ENCODE results near the gene OSBPL8. TPM values are rescaled to one million over a fixed set of nuclear protein-coding genes. Genes with fewer than 3 reads are reported as not detected.
"Not testable (repeated sequence)": the region's sequence is repeated elsewhere in the genome, so short reads cannot be mapped to it uniquely, and the experiment has no call there.

The OSBPL8 gene
- total and polyA plus RNA-seq, 12 donors = 3.7 to 154 (median 45.1) TPM

GRCh38 chr12:76337583-76337982 is 222.0 kb downstream of the OSBPL8 start:
- no peak overlapping the region for H3K27ac ChIP-seq
- H3K27me3 ChIP-seq = no peaks in the 10 kb centered on the region
- intact Hi-C loops (cut with DNase I) = no loop called here
- no peaks in the 10 kb centered on the region for H3K36me3 ChIP-seq (replicated peaks in 1 of 2)
- no peak for DNase-seq
- H3K9me3 ChIP-seq (replicated peaks in 1 of 3) = no peaks in the 10 kb centered on the region
- no peaks in the 10 kb centered on the region for H3K4me1 ChIP-seq (replicated peaks in 1 of 2)
- no peak for TF ChIP-seq POLR2A (IDR thresholded peaks at IDR 0.05)
- TF ChIP-seq, protein P1, sequence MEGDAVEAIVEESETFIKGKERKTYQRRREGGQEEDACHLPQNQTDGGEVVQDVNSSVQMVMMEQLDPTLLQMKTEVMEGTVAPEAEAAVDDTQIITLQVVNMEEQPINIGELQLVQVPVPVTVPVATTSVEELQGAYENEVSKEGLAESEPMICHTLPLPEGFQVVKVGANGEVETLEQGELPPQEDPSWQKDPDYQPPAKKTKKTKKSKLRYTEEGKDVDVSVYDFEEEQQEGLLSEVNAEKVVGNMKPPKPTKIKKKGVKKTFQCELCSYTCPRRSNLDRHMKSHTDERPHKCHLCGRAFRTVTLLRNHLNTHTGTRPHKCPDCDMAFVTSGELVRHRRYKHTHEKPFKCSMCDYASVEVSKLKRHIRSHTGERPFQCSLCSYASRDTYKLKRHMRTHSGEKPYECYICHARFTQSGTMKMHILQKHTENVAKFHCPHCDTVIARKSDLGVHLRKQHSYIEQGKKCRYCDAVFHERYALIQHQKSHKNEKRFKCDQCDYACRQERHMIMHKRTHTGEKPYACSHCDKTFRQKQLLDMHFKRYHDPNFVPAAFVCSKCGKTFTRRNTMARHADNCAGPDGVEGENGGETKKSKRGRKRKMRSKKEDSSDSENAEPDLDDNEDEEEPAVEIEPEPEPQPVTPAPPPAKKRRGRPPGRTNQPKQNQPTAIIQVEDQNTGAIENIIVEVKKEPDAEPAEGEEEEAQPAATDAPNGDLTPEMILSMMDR (IDR thresholded peaks at IDR 0.05) = no peak
- 58 to 70% (median 64%) methylated on average over 3 of the region's 3 CpGs for WGBS, 4 donors
- H3K4me3 ChIP-seq = no peak overlapping the region

- TF ChIP-seq, protein P1 (IDR thresholded peaks at IDR 0.05) = no peak
- no peak for TF ChIP-seq POLR2A (IDR thresholded peaks at IDR 0.05)
- no peak overlapping the region for H3K4me3 ChIP-seq
- no peaks in the 10 kb centered on the region for H3K9me3 ChIP-seq (replicated peaks in 1 of 3)
- H3K27ac ChIP-seq = no peak overlapping the region
- intact Hi-C loops (cut with DNase I) = no loop called here
- H3K27me3 ChIP-seq = no peaks in the 10 kb centered on the region
- no peaks in the 10 kb centered on the region for H3K36me3 ChIP-seq (replicated peaks in 1 of 2)
- whole genome bisulfite sequencing, 4 donors = 29 to 52% (median 48%) methylated on average over 1 of the region's 1 CpG
- H3K4me1 ChIP-seq (replicated peaks in 1 of 2) = no peaks in the 10 kb centered on the region
- no peak for DNase-seq
Observed at GRCh38 chr12:76332606-76333005, 227.0 kb downstream of the OSBPL8 start.

- H3K4me1 ChIP-seq (replicated peaks in 1 of 2) = no peaks in the 10 kb centered on the region
- no peak overlapping the region for H3K4me3 ChIP-seq
- H3K27ac ChIP-seq = no peak overlapping the region
- no peaks in the 10 kb centered on the region for H3K36me3 ChIP-seq (replicated peaks in 1 of 2)
- no peak for TF ChIP-seq POLR2A (IDR thresholded peaks at IDR 0.05)
- TF ChIP-seq, protein P1 (IDR thresholded peaks at IDR 0.05) = no peak
- WGBS, 4 donors = 92 to 96% (median 94%) methylated on average over 5 of the region's 5 CpGs
- no peaks in the 10 kb centered on the region for H3K27me3 ChIP-seq
- no peak for DNase-seq
- no peaks in the 10 kb centered on the region for H3K9me3 ChIP-seq (replicated peaks in 1 of 3)
- intact Hi-C loops (cut with DNase I) = no loop called here
Observed at GRCh38 chr12:76329606-76330005, 230.0 kb downstream of the OSBPL8 start.

GRCh38 chr12:76329159-76329558 is 230.4 kb downstream of the OSBPL8 start:
- Histone ChIP-seq H3K27ac (no peak overlapping the region), H3K4me1 (replicated peaks in 1 of 2) (no peaks in the 10 kb centered on the region), H3K36me3 (replicated peaks in 1 of 2) (no peaks in the 10 kb centered on the region), H3K4me3 (no peak overlapping the region), H3K9me3 (replicated peaks in 1 of 3) (no peaks in the 10 kb centered on the region), H3K27me3 (no peaks in the 10 kb centered on the region)
- intact Hi-C loops (cut with DNase I) = no loop called here
- WGBS, 4 donors = 67 to 87% (median 81%) methylated on average over 2 of the region's 2 CpGs
- TF ChIP-seq, protein P1 (IDR thresholded peaks at IDR 0.05) = no peak
- TF ChIP-seq POLR2A (IDR thresholded peaks at IDR 0.05) = no peak
- DNase-seq = no peak

DNA sequence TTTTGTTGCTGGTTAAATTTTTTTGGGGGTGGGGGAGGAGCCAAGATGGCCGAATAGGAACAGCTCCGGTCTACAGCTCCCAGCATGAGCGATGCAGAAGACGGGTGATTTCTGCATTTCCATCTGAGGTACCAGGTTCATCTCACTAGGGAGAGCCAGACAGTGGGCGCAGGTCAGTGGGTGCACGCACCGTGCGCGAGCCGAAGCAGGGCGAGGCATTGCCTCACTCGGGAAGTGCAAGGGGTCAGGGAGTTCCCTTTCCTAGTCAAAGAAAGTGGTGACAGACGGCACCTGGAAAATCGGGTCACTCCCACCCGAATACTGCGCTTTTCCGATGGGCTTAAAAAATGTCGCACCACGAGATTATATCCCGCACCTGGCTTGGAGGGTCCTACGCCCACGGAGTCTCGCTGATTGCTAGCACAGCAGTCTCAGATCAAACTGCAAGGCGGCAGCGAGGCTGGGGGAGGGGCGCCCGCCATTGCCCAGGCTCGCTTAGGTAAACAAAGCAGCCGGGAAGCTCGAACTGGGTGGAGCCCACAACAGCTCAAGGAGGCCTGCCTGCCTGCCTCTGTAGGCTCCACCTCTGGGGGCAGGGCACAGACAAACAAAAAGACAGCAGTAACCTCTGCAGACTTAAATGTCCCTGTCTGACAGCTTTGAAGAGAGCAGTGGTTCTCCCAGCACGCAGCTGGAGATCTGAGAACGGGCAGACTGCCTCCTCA is 239.8 kb downstream of the OSBPL8 start:
- intact Hi-C loops (cut with DNase I); H3K36me3 ChIP-seq (replicated peaks in 1 of 2); H3K27me3 ChIP-seq; DNase-seq; H3K4me3 ChIP-seq; H3K9me3 ChIP-seq (replicated peaks in 1 of 3); H3K4me1 ChIP-seq (replicated peaks in 1 of 2); H3K27ac ChIP-seq: not testable (repeated sequence)
- 72 to 87% (median 82%) methylated on average over 12 to 30 of the region's 32 CpGs for WGBS, 4 donors

Measured in adrenal gland (tissue), 12 donors.